OCI-LY3 (cell line): ENCODE data around the gene ITIH3.
A peak's percentile ranks its signal among the peaks of the same experiment; 100 is the strongest.

Experiments
- H2AFZ ChIP-seq: fragments of 200-600, 300-600 bp; shearing (Covaris generic); 2 replicates; pipeline ENCODE4 v1.6.0; 2014; ENCODE audit warnings: antibody characterized with exemption, low read depth, low read length
- H3K27ac ChIP-seq: fragments of 200-600, 300-600 bp; sonication (generic); 2 replicates; pipeline ENCODE4 v1.5.1; 2014; ENCODE audit warnings: mild to moderate bottlenecking, low read length, moderate library complexity, mixed read lengths
- H3K27me3 ChIP-seq: fragments of 200-600, 300-600 bp; sonication (generic); 2 replicates; pipeline ENCODE4 v1.6.1; 2014; ENCODE audit warnings: low read depth, low read length, mixed read lengths
- H3K36me3 ChIP-seq: fragments of 200-600, 300-600 bp; sonication (generic); replicated peaks from 2 replicates; pipeline ENCODE3; 2014; ENCODE audit warnings: low read depth, low read length, mixed read lengths
- H3K4me1 ChIP-seq: fragments of 300-600, 200-600 bp; sonication (generic); 2 replicates; pipeline ENCODE4 v1.6.1; 2014; ENCODE audit warnings: low read length, mixed read lengths
- H3K4me2 ChIP-seq: fragments of 200-600, 300-600 bp; sonication (generic); 2 replicates; pipeline ENCODE4 v1.6.1; 2014; ENCODE audit warnings: low read length, mixed read lengths
- H3K4me3 ChIP-seq: fragments of 300-600, 200-600 bp; sonication (generic); 2 replicates; pipeline ENCODE4 v1.5.1; 2014; ENCODE audit warnings: antibody characterized with exemption, mild to moderate bottlenecking, low read length, moderate library complexity
- H3K79me2 ChIP-seq: fragments of 300-600, 200-600 bp; shearing (Covaris generic); 2 replicates; pipeline ENCODE4 v1.6.1; 2014; ENCODE audit warnings: mild to moderate bottlenecking, low read length, mixed read lengths
- H3K9ac ChIP-seq: fragments of 300-600, 200-600 bp; shearing (Covaris generic); 2 replicates; pipeline ENCODE4 v1.6.0; 2014; ENCODE audit warnings: mild to moderate bottlenecking, low read length, moderate library complexity
- H3K9me3 ChIP-seq: fragments of 200-600, 300-600 bp; shearing (Covaris generic); 2 replicates; pipeline ENCODE4 v1.6.1; 2014; ENCODE audit warnings: low read length, mixed read lengths; ENCODE audit not compliant: insufficient read depth
- H4K20me1 ChIP-seq: fragments of 200-600, 300-600 bp; sonication (generic); 2 replicates; pipeline ENCODE4 v1.6.1; 2016; ENCODE audit warnings: low read length, mixed read lengths; ENCODE audit not compliant: insufficient read depth
- CTCF ChIP-seq: fragments of 200-600, 300-600 bp; sonication (generic); IDR thresholded peaks from 2 replicates; pipeline ENCODE4 v1.5.1; 2014; ENCODE audit warnings: antibody characterized with exemption, low read length, low read depth
- EZH2phosphoT487 ChIP-seq: fragments of 200-600 bp; shearing (Covaris generic); IDR thresholded peaks from 2 replicates; pipeline ENCODE4 v1.6.1; 2018; ENCODE audit warnings: antibody characterized with exemption, mixed run types, low read depth

Gene ITIH3

GRCh38 chr3:52796411-52796810, 1.8 kb downstream of the ITIH3 start:
- Histone ChIP-seq H3K9me3 (no peaks in the 10 kb centered on the region), H3K27me3 (no peaks in the 10 kb centered on the region), H3K27ac (no peak overlapping the region), H2AFZ (no peak overlapping the region), H3K4me3 (no peak overlapping the region), H3K4me2 (no peak overlapping the region), H3K4me1 (0 out of 2 replicates have a peak, but pooled peaks cover 4% of the 10 kb centered on the region), H3K9ac (no peak overlapping the region), H3K79me2 (no peaks in the 10 kb centered on the region), H4K20me1 (no peaks in the 10 kb centered on the region), H3K36me3 (no peaks in the 10 kb centered on the region)
- no peak for TF ChIP-seq CTCF
- TF ChIP-seq EZH2phosphoT487, result no peak

GRCh38 chr3:52798376-52798977, 3.9 kb downstream of the ITIH3 start:
- Histone ChIP-seq H3K36me3 (no peaks in the 10 kb centered on the region), H3K27me3 (no peaks in the 10 kb centered on the region), H3K4me1 (no peaks in the 10 kb centered on the region), H3K27ac (no peak overlapping the region), H3K9ac (no peak overlapping the region), H3K4me3 (no peak overlapping the region), H4K20me1 (no peaks in the 10 kb centered on the region), H3K9me3 (no peaks in the 10 kb centered on the region), H2AFZ (peak overlapping the region; percentile 23), H3K4me2 (peak overlapping the region; percentile 21), H3K79me2 (no peaks in the 10 kb centered on the region)
- TF ChIP-seq EZH2phosphoT487 (no peak), CTCF (no peak)

GRCh38 chr3:52798978-52799476, 4.4 kb downstream of the ITIH3 start:
- Histone ChIP-seq H3K79me2 (no peaks in the 10 kb centered on the region), H3K4me2 (peak overlapping the region; percentile 21), H3K4me3 (no peak overlapping the region), H4K20me1 (no peaks in the 10 kb centered on the region), H3K36me3 (no peaks in the 10 kb centered on the region), H3K27ac (no peak overlapping the region), H3K9me3 (no peaks in the 10 kb centered on the region), H3K27me3 (no peaks in the 10 kb centered on the region), H2AFZ (peak overlapping the region; percentile 23), H3K9ac (no peak overlapping the region), H3K4me1 (no peaks in the 10 kb centered on the region)
- TF ChIP-seq EZH2phosphoT487 (no peak), CTCF (peak; percentile 79)

GRCh38 chr3:52800079-52800478, 5.5 kb downstream of the ITIH3 start:
- no peaks in the 10 kb centered on the region for H3K36me3 ChIP-seq
- no peaks in the 10 kb centered on the region for H3K27me3 ChIP-seq
- H3K4me3 ChIP-seq, result no peak overlapping the region
- H3K27ac ChIP-seq, result no peak overlapping the region
- no peaks in the 10 kb centered on the region for H3K4me1 ChIP-seq
- H2AFZ ChIP-seq, result no peak overlapping the region
- H3K9ac ChIP-seq, result no peak overlapping the region
- no peaks in the 10 kb centered on the region for H4K20me1 ChIP-seq
- no peaks in the 10 kb centered on the region for H3K9me3 ChIP-seq
- no peak for TF ChIP-seq EZH2phosphoT487
- no peak for TF ChIP-seq CTCF
- no peak overlapping the region for H3K4me2 ChIP-seq
- H3K79me2 ChIP-seq, result no peaks in the 10 kb centered on the region
